HEK293 (cell line): ENCODE measurements around the gene CAMKMT.

Source experiments
- CTCF ChIA-PET: fragments of 350-600 bp; formaldehyde crosslinking; extraction: SDS; loops from one replicate; lab custom pipeline; 2021; ENCODE audit warnings: antibody characterized with exemption; lab: Yijun Ruan, JAX
- POLR2A ChIA-PET: fragments of 300-600 bp; formaldehyde crosslinking; extraction: SDS; loops from one replicate; lab custom pipeline; 2020; ENCODE audit warnings: antibody characterized with exemption, inconsistent platforms; lab: Yijun Ruan, JAX
- H3K27ac ChIP-seq: fragments of 200-500 bp; sonication (Bioruptor generic); 2 replicates; pipeline ENCODE4 v1.5.1; 2014; ENCODE audit warnings: low read depth, low read length, control low read depth, inconsistent platforms; ENCODE audit errors: extremely low read depth
- H3K36me3 ChIP-seq, 2 experiments: fragments of 200-500 bp in 1 of 2; sonication (Bioruptor generic) in 1 of 2; 1 replicate in 1 of 2; 2 replicates in 1 of 2; pipeline ENCODE4 v1.5.1; 2014 to 2017; ENCODE audit warnings: inconsistent platforms in 2 of 2, low read length in 2 of 2; ENCODE audit not compliant: control insufficient read depth in 2 of 2, insufficient read depth in 1 of 2
- H3K4me1 ChIP-seq: fragments of 200-500 bp; sonication (Bioruptor generic); 2 replicates; pipeline ENCODE4 v1.5.1; 2014; ENCODE audit warnings: mild to moderate bottlenecking, low read length, inconsistent platforms; ENCODE audit not compliant: control insufficient read depth, insufficient read depth
- H3K4me3 ChIP-seq: 2 replicates; pipeline ENCODE4 v1.5.1; 2011; ENCODE audit warnings: low read depth, mild to moderate bottlenecking, control low read depth, low read length, moderate library complexity
- H3K9me3 ChIP-seq: fragments of 200-500 bp; sonication (Bioruptor generic); 2 replicates; pipeline ENCODE4 v1.5.1; 2014; ENCODE audit warnings: low read depth, low read length, inconsistent platforms; ENCODE audit not compliant: control insufficient read depth, insufficient read depth
- BCL11B ChIP-seq: fragments of 450-650 bp; formaldehyde crosslinking; IDR thresholded peaks from 2 replicates; pipeline ENCODE4 v1.5.1; 2016; ENCODE audit warnings: low read depth, missing biosample characterization, missing genetic modification characterization
- HOXC10 ChIP-seq: sonication (generic); formaldehyde crosslinking; IDR thresholded peaks from 2 replicates; pipeline ENCODE4 v1.8.1; 2023; ENCODE audit warnings: mild to moderate bottlenecking, missing genetic modification reagents
- MZF1 ChIP-seq: fragments of 450-650 bp; formaldehyde crosslinking; IDR thresholded peaks from 2 replicates; pipeline ENCODE4 v1.5.1; 2017; ENCODE audit warnings: missing biosample characterization, missing genetic modification characterization, borderline replicate concordance
- ZBTB17 ChIP-seq: fragments of 450-650 bp; formaldehyde crosslinking; IDR thresholded peaks from 2 replicates; pipeline ENCODE4 v1.5.1; 2016; ENCODE audit warnings: missing biosample characterization, missing genetic modification characterization
- ZBTB21 ChIP-seq: fragments of 450-650 bp; formaldehyde crosslinking; IDR thresholded peaks from 2 replicates; pipeline ENCODE4 v1.5.1; 2017; ENCODE audit warnings: missing biosample characterization, missing genetic modification characterization
- ZFP37 ChIP-seq: fragments of 450-650 bp; formaldehyde crosslinking; IDR thresholded peaks from 2 replicates; pipeline ENCODE4 v1.5.1; 2016; ENCODE audit warnings: missing biosample characterization, missing genetic modification characterization
- ZNF132 ChIP-seq: fragments of 450-650 bp; formaldehyde crosslinking; IDR thresholded peaks from 2 replicates; pipeline ENCODE4 v1.5.1; 2017; ENCODE audit warnings: missing biosample characterization, missing genetic modification characterization, borderline replicate concordance
- ZNF174 ChIP-seq: fragments of 450-650 bp; formaldehyde crosslinking; IDR thresholded peaks from 2 replicates; pipeline ENCODE4 v1.5.0; 2017; ENCODE audit warnings: missing biosample characterization, mild to moderate bottlenecking, missing genetic modification characterization
- ZNF266 ChIP-seq: fragments of 450-650 bp; formaldehyde crosslinking; IDR thresholded peaks from 2 replicates; pipeline ENCODE4 v1.5.1; 2016; ENCODE audit warnings: missing biosample characterization, missing genetic modification characterization, low read depth
- ZNF48 ChIP-seq: fragments of 450-650 bp; formaldehyde crosslinking; IDR thresholded peaks from 2 replicates; pipeline ENCODE4 v1.5.1; 2016; ENCODE audit warnings: missing biosample characterization, missing genetic modification characterization
- ZNF501 ChIP-seq: fragments of 450-650 bp; formaldehyde crosslinking; IDR thresholded peaks from 2 replicates; pipeline ENCODE4 v1.5.1; 2016; ENCODE audit warnings: missing biosample characterization, missing genetic modification characterization
- ZNF544 ChIP-seq: fragments of 450-650 bp; formaldehyde crosslinking; IDR thresholded peaks from 2 replicates; pipeline ENCODE4 v1.5.0; 2017; ENCODE audit warnings: missing biosample characterization, missing genetic modification characterization
- ZNF549 ChIP-seq: fragments of 450-650 bp; IDR thresholded peaks from 2 replicates; pipeline ENCODE4 v1.5.1; 2018; ENCODE audit warnings: missing biosample characterization, missing genetic modification characterization, mild to moderate bottlenecking, inconsistent platforms, moderate library complexity
- ZNF629 ChIP-seq: fragments of 450-650 bp; formaldehyde crosslinking; IDR thresholded peaks from 2 replicates; pipeline ENCODE4 v1.5.1; 2017; ENCODE audit warnings: missing biosample characterization, missing genetic modification characterization
- ZNF76 ChIP-seq: fragments of 450-650 bp; formaldehyde crosslinking; IDR thresholded peaks from 2 replicates; pipeline ENCODE4; 2016; ENCODE audit warnings: low read depth, missing biosample characterization, missing genetic modification characterization, borderline replicate concordance
- ZNF776 ChIP-seq: fragments of 450-650 bp; formaldehyde crosslinking; IDR thresholded peaks from 2 replicates; pipeline ENCODE4 v1.5.0; 2017; ENCODE audit warnings: missing biosample characterization, missing genetic modification characterization, borderline replicate concordance
- ZNF777 ChIP-seq: fragments of 450-650 bp; formaldehyde crosslinking; IDR thresholded peaks from 2 replicates; pipeline ENCODE4 v1.5.1; 2017; ENCODE audit warnings: missing biosample characterization, missing genetic modification characterization, borderline replicate concordance
- ZNF837 ChIP-seq: fragments of 450-650 bp; formaldehyde crosslinking; IDR thresholded peaks from 2 replicates; pipeline ENCODE4 v1.5.1; 2016; ENCODE audit warnings: missing biosample characterization, missing genetic modification characterization
- ZSCAN16 ChIP-seq: fragments of 450-650 bp; formaldehyde crosslinking; IDR thresholded peaks from 2 replicates; pipeline ENCODE4 v1.5.1; 2016; ENCODE audit warnings: missing biosample characterization, missing genetic modification characterization
- ZSCAN23 ChIP-seq: fragments of 450-650 bp; formaldehyde crosslinking; IDR thresholded peaks from 2 replicates; pipeline ENCODE4 v1.5.1; 2016; ENCODE audit warnings: missing biosample characterization, missing genetic modification characterization
- TF ChIP-seq, protein P1 (sequence below): fragments of 450-650 bp; formaldehyde crosslinking; conservative IDR thresholded peaks from 2 replicates; pipeline ENCODE4 v1.5.1; 2016; ENCODE audit warnings: low read depth, missing biosample characterization, missing genetic modification characterization
- TF ChIP-seq, protein P2 (sequence below): fragments of 450-650 bp; formaldehyde crosslinking; IDR thresholded peaks from 2 replicates; pipeline ENCODE4 v1.5.1; 2016; ENCODE audit warnings: missing biosample characterization, missing genetic modification characterization
- TF ChIP-seq, protein P3 (sequence below): fragments of 450-650 bp; formaldehyde crosslinking; IDR thresholded peaks from 2 replicates; pipeline ENCODE4 v1.5.1; 2016; ENCODE audit warnings: missing biosample characterization, missing genetic modification characterization

The CAMKMT gene

DNA sequence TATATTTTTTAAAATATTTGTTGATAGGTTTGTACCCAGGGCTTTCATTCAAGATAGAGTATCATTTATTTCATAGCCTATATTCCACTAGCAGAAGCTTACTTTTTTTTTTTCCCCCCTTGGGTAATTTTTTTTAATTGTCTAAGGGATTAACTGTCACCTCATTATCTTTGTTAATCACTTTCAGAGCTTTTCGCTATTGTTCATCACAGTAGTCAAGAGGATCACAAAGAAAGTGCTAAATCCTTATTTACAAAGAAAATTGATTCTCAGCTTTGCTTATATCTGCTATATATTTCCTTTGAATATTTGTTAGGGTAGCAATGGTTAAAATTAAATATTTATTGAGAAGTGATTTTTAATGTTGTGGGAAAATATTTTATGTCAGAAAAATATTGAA lies 59.0 kb downstream of the CAMKMT start:
- Histone ChIP-seq H3K27ac (no peak overlapping the region), H3K4me1 (no peaks in the 10 kb centered on the region), H3K4me3 (no peak overlapping the region), H3K9me3 (no peaks in the 10 kb centered on the region), H3K36me3 (no peaks in the 10 kb centered on the region)
- POLR2A ChIA-PET = interaction anchor here (0.7 kb wide), 1 partner anchor 432 kb away, joined by 3 read pairs; no protein-coding TSS in a partner anchor
- TF ChIP-seq BCL11B (tag by site-specific recombination) (no peak), ZSCAN23 (tag by site-specific recombination) (no peak), ZFP37 (tag by site-specific recombination) (no peak), ZBTB17 (tag by site-specific recombination) (no peak), MZF1 (tag by site-specific recombination) (no peak)
- CTCF ChIA-PET = interaction anchor here (2.2 kb wide), 1 partner anchor 59 kb away, joined by 6 read pairs; no protein-coding TSS in a partner anchor

DNA sequence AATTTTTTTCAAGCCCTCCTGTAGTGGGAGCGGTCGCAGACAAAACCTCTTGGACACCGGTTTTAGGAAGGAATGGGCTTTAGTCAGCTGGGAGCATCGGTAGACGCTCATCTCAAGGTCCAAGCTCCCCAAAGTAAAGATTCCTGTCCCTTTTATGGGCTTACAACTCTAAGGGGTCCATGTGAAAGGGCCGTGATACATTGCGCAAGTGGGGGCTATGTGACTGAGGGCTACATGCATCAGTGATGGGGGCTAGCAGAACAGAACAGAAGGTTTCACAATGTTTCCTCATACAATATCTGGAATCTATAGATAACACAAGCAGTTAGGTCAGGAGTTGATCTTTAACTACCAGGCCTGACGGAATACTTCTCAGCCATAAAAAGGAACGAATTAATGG lies 62.5 kb downstream of the CAMKMT start:
- CTCF ChIA-PET = interaction anchor here (1.0 kb wide), 1 partner anchor 55 kb away, joined by 3 read pairs; no protein-coding TSS in a partner anchor
- H3K9me3 ChIP-seq = no peaks in the 10 kb centered on the region
- H3K4me3 ChIP-seq = no peak overlapping the region
- no peaks in the 10 kb centered on the region for H3K4me1 ChIP-seq
- H3K27ac ChIP-seq = no peak overlapping the region
- no peaks in the 10 kb centered on the region for H3K36me3 ChIP-seq
- POLR2A ChIA-PET = no interaction called here
- TF ChIP-seq ZNF776 (tag by site-specific recombination) (no peak), ZNF76 (tag by site-specific recombination) (no peak), ZNF132 (tag by site-specific recombination) (no peak), ZBTB21 (tag by site-specific recombination) (no peak), ZNF544 (tag by site-specific recombination) (no peak), ZNF48 (tag by site-specific recombination) (no peak), ZNF837 (tag by site-specific recombination) (no peak), HOXC10 (CRISPR knock-in tag) (no peak), ZNF629 (tag by site-specific recombination) (no peak), ZNF549 (tag by site-specific recombination) (no peak), ZNF777 (tag by site-specific recombination) (no peak), ZNF266 (tag by site-specific recombination) (no peak), ZNF174 (no peak), ZNF501 (no peak), ZSCAN16 (tag by site-specific recombination) (no peak)
- TF ChIP-seq, protein P1, sequence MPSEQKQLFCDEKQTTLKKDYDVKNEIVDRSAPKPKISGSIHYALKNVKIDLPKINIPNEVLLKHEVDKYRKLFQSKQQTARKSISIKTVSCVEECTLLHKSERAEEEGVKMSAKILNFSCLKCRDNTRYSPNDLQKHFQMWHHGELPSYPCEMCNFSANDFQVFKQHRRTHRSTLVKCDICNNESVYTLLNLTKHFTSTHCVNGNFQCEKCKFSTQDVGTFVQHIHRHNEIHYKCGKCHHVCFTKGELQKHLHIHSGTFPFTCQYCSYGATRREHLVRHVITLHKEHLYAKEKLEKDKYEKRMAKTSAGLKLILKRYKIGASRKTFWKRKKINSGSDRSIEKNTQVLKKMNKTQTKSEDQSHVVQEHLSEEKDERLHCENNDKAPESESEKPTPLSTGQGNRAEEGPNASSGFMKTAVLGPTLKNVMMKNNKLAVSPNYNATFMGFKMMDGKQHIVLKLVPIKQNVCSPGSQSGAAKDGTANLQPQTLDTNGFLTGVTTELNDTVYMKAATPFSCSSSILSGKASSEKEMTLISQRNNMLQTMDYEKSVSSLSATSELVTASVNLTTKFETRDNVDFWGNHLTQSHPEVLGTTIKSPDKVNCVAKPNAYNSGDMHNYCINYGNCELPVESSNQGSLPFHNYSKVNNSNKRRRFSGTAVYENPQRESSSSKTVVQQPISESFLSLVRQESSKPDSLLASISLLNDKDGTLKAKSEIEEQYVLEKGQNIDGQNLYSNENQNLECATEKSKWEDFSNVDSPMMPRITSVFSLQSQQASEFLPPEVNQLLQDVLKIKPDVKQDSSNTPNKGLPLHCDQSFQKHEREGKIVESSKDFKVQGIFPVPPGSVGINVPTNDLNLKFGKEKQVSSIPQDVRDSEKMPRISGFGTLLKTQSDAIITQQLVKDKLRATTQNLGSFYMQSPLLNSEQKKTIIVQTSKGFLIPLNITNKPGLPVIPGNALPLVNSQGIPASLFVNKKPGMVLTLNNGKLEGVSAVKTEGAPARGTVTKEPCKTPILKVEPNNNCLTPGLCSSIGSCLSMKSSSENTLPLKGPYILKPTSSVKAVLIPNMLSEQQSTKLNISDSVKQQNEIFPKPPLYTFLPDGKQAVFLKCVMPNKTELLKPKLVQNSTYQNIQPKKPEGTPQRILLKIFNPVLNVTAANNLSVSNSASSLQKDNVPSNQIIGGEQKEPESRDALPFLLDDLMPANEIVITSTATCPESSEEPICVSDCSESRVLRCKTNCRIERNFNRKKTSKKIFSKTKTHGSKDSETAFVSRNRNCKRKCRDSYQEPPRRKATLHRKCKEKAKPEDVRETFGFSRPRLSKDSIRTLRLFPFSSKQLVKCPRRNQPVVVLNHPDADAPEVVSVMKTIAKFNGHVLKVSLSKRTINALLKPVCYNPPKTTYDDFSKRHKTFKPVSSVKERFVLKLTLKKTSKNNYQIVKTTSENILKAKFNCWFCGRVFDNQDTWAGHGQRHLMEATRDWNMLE (tag by site-specific recombination) = no peak
- TF ChIP-seq, protein P2, sequence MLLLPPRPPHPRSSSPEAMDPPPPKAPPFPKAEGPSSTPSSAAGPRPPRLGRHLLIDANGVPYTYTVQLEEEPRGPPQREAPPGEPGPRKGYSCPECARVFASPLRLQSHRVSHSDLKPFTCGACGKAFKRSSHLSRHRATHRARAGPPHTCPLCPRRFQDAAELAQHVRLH (tag by site-specific recombination) = no peak
- TF ChIP-seq, protein P3, sequence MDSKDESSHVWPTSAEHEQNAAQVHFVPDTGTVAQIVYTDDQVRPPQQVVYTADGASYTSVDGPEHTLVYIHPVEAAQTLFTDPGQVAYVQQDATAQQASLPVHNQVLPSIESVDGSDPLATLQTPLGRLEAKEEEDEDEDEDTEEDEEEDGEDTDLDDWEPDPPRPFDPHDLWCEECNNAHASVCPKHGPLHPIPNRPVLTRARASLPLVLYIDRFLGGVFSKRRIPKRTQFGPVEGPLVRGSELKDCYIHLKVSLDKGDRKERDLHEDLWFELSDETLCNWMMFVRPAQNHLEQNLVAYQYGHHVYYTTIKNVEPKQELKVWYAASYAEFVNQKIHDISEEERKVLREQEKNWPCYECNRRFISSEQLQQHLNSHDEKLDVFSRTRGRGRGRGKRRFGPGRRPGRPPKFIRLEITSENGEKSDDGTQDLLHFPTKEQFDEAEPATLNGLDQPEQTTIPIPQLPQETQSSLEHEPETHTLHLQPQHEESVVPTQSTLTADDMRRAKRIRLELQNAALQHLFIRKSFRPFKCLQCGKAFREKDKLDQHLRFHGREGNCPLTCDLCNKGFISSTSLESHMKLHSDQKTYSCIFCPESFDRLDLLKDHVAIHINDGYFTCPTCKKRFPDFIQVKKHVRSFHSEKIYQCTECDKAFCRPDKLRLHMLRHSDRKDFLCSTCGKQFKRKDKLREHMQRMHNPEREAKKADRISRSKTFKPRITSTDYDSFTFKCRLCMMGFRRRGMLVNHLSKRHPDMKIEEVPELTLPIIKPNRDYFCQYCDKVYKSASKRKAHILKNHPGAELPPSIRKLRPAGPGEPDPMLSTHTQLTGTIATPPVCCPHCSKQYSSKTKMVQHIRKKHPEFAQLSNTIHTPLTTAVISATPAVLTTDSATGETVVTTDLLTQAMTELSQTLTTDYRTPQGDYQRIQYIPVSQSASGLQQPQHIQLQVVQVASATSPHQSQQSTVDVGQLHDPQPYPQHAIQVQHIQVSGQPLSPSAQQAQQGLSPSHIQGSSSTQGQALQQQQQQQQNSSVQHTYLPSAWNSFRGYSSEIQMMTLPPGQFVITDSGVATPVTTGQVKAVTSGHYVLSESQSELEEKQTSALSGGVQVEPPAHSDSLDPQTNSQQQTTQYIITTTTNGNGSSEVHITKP (tag by site-specific recombination) = no peak
- TF ChIP-seq, all 188 proteins: peak for 0
